HepG2 (cell line): Measurements from ENCODE around the gene OR1F1. TPM values are rescaled to one million over a fixed set of nuclear protein-coding genes. Genes with fewer than 3 reads are reported as not detected.
A peak's percentile ranks its signal among the peaks of the same experiment; 100 is the strongest.
"Not testable (repeated sequence)": the region's sequence is repeated elsewhere in the genome, so short reads cannot be mapped to it uniquely, and the experiment has no call there.

Source experiments
- ATAC-seq: fragments of 200-7000 bp; cut with Tn5 transposase; 3 replicates; pipeline ENCODE4 v1.9.1; 2020; ENCODE audit warnings: mild to moderate bottlenecking, moderate library complexity
- BruUV-seq: library from RNA; stranded (reverse); fragments of 400-500 nt; replicated peaks from 2 replicates; lab custom pipeline; 2021; lab: Mats Ljungman, UMichigan
- CTCF ChIA-PET: fragments of 300-600 bp; formaldehyde crosslinking; extraction: SDS; loops from one replicate; lab custom pipeline; 2021; ENCODE audit warnings: low total read pairs, inconsistent platforms, low intra/inter-chr PET ratio; lab: Yijun Ruan, JAX
- POLR2A ChIA-PET: fragments of 350-600 bp; sonication (Branson Sonifier 250); formaldehyde crosslinking; loops from one replicate; lab custom pipeline; 2020; ENCODE audit warnings: antibody characterized with exemption, inconsistent platforms; lab: Yijun Ruan, JAX
- DNase-seq: peaks from one replicate; pipeline ENCODE4 v3.0.0-alpha.2; 2015; ENCODE audit warnings: low spot score
- FAIRE-seq: peaks from 3 replicates; lab custom pipeline; 2011; peaks lifted over from hg19 to GRCh38; lab: Jason Lieb, UNC
- H2AFZ ChIP-seq: one replicate; pipeline ENCODE4 v1.6.1; 2011; ENCODE audit warnings: low read length, inconsistent platforms
- H3K27ac ChIP-seq: fragments of 300-600 bp; 3 replicates; pipeline ENCODE4 v1.8.0; 2011; ENCODE audit warnings: mixed run types, mild to moderate bottlenecking, mixed read lengths, low read length, inconsistent platforms; ENCODE audit not compliant: insufficient read depth; ENCODE audit errors: extremely low read length
- H3K27me3 ChIP-seq, 2 experiments: fragments of 200-600 bp in 1 of 2; 2 replicates in 1 of 2; 3 replicates in 1 of 2; pipeline versions ENCODE4 v1.6.0 to v1.8.0; 2011; ENCODE audit warnings: low read length in 2 of 2, mild to moderate bottlenecking in 2 of 2, moderate library complexity in 2 of 2, inconsistent platforms in 1 of 2; ENCODE audit not compliant: insufficient read depth in 2 of 2, control insufficient read depth in 1 of 2
- H3K36me3 ChIP-seq, 2 experiments: fragments of 200-600 bp in 1 of 2; replicated peaks in 1 of 2; 2 replicates in 1 of 2; 3 replicates in 1 of 2; pipeline versions ENCODE4 v1.5.1 to v1.8.0; 2011; ENCODE audit warnings: low read length in 2 of 2, inconsistent platforms in 1 of 2; ENCODE audit not compliant: insufficient read depth in 2 of 2, control insufficient read depth in 1 of 2
- H3K4me1 ChIP-seq: 2 replicates; pipeline ENCODE4 v1.5.1; 2012; ENCODE audit warnings: low read length, inconsistent platforms; ENCODE audit not compliant: insufficient read depth
- H3K4me2 ChIP-seq: 2 replicates; pipeline ENCODE4 v1.6.0; 2011; ENCODE audit warnings: low read depth, low read length, inconsistent platforms
- H3K4me3 ChIP-seq, 3 experiments: fragments of 200-600 bp in 1 of 3; sonication (generic), shearing (Covaris generic) in 1 of 3; replicated peaks in 1 of 3; 2 replicates each; pipeline ENCODE4 v1.5.1; 2011 to 2016; ENCODE audit warnings: low read length in 3 of 3, inconsistent platforms in 2 of 3, low read depth in 2 of 3, mild to moderate bottlenecking in 2 of 3, control low read depth in 1 of 3, mixed read lengths in 1 of 3; ENCODE audit not compliant: insufficient read depth in 1 of 3
- H3K79me2 ChIP-seq: one replicate; pipeline ENCODE4 v1.6.1; 2011; ENCODE audit warnings: low read length, inconsistent platforms; ENCODE audit not compliant: insufficient read depth
- H3K9ac ChIP-seq: 2 replicates; pipeline ENCODE4 v1.6.0; 2011; ENCODE audit warnings: mild to moderate bottlenecking, low read depth, low read length, inconsistent platforms; ENCODE audit not compliant: insufficient read depth
- H3K9me3 ChIP-seq: 2 replicates; pipeline ENCODE4 v1.5.1; 2012; ENCODE audit warnings: mild to moderate bottlenecking, low read length
- H4K20me1 ChIP-seq: 2 replicates; pipeline ENCODE4 v1.6.0; 2011; ENCODE audit warnings: inconsistent platforms, mild to moderate bottlenecking, low read length, moderate library complexity; ENCODE audit not compliant: insufficient read depth
- CBX1 ChIP-seq: IDR thresholded peaks from one replicate; pipeline ENCODE4 v1.6.1; 2016; ENCODE audit warnings: antibody characterized with exemption, low read depth
- CHD4 ChIP-seq: fragments of 200-600 bp; sonication (generic); IDR thresholded peaks from 2 replicates; pipeline ENCODE4 v1.7.0; 2017; ENCODE audit warnings: mild to moderate bottlenecking, low read length, borderline replicate concordance
- MAF1 ChIP-seq: sonication (generic); formaldehyde crosslinking; IDR thresholded peaks from 2 replicates; pipeline ENCODE4 v1.5.0; 2020; ENCODE audit warnings: missing genetic modification reagents, borderline replicate concordance
- ZNF24 ChIP-seq: fragments of 450-650 bp; IDR thresholded peaks from 2 replicates; pipeline ENCODE4 v1.6.1; 2017; ENCODE audit warnings: antibody characterized with exemption, mild to moderate bottlenecking
- ZNF878 ChIP-seq: sonication (generic); formaldehyde crosslinking; IDR thresholded peaks from 2 replicates; pipeline ENCODE4 v1.8.1; 2023; ENCODE audit warnings: mild to moderate bottlenecking, missing genetic modification reagents, moderate library complexity
- WGBS: methylation state at CpG from one replicate; pipeline ENCODE4 v1.1.6; 2017; ENCODE audit warnings: low lambda C conversion rate; 5-methylcytosine and 5-hydroxymethylcytosine counted together
- in situ Hi-C: cut with HindIII; loops from 2 replicates; pipeline ENCODE4 v1.10.0; 2017; ENCODE audit warnings: low pct_unique_long_range_greater_than_20kb; ENCODE audit not compliant: extremely low pct_ligation_motif_present
- intact Hi-C: fragments of 100-400 bp; cut with micrococcal nuclease; formaldehyde crosslinking; loops from one replicate; pipeline ENCODE4 v1.10.0; 2022; ENCODE audit not compliant: unreplicated experiment
- polyA plus RNA-seq, 8 experiments: library from polyadenylated mRNA; depleted of rRNA in 3 of 8; stranded (reverse) in 7 of 8; unstranded in 1 of 8; fragments of >200 nt; fragmentation: Illumina TruSeq in 4 of 8; extraction: Trizol in 4 of 8; gene quantifications; 2 replicates each; pipeline versions ENCODE4 v1.2.1 to v1.2.3, GENCODE V29; 2011 to 2016; ENCODE audit warnings: low read depth in 4 of 8, missing spikeins in 1 of 8, mixed read lengths in 1 of 8; ENCODE audit not compliant: insufficient read depth in 1 of 8
- total RNA-seq, 5 experiments: library from RNA; depleted of rRNA; stranded (reverse); fragments of >200 nt; fragmentation: Illumina TruSeq; extraction: Trizol; gene quantifications; 2 replicates each; pipeline ENCODE4 v1.2.3, GENCODE V29; 2016; ENCODE audit warnings: low read depth in 1 of 5

OR1F1 gene
- total and polyA plus RNA-seq, 2 of the 13 experiments (the other 11 are each of a cell fraction or from before 2014, with no cell fraction given): 0.90 TPM; not detected in 1

GRCh38 chr16:3180445-3180878 lies 7.5 kb upstream of the OR1F1 start:
- H3K9ac ChIP-seq: no peak overlapping the region
- in situ Hi-C loops: no loop called here
- no TSS peak for BruUV-seq

GRCh38 chr16:3182293-3182607 lies 5.8 kb upstream of the OR1F1 start:
- H3K36me3 ChIP-seq, ATAC-seq, H3K9ac ChIP-seq, H4K20me1 ChIP-seq, H2AFZ ChIP-seq, H3K27ac ChIP-seq, in situ Hi-C loops, CTCF ChIA-PET, intact Hi-C loops, DNase-seq, H3K79me2 ChIP-seq, BruUV-seq, H3K27me3 ChIP-seq, H3K9me3 ChIP-seq, FAIRE-seq: not testable (repeated sequence)
- peak; percentile 55; the same call in 1 of the 2 replicates for TF ChIP-seq CHD4
- TF ChIP-seq ZNF878 (CRISPR knock-in tag): peak; percentile 64; the same call in 1 of the 2 replicates
- POLR2A ChIA-PET: interaction anchor here (1.0 to 1.7 kb wide), 8 partner anchors 9 to 82 kb away, joined by 3 to 20 read pairs (median 4); partner anchors contain the start of gene ZNF213
- peak overlapping the region; percentile 96 for H3K4me2 ChIP-seq
- H3K4me1 ChIP-seq: peaks cover 58% of the 10 kb centered on the region
- 12% methylated on average over 5 of the region's 8 CpGs for WGBS
- peak overlapping the region in 2 of 3 experiments; percentile 72 to 83; a peak in 3 of 6 replicates for H3K4me3 ChIP-seq

More at GRCh38 chr16:3180445-3180878, 7.5 kb upstream of the OR1F1 start:
- Histone ChIP-seq H2AFZ (no peak overlapping the region), H4K20me1 (no peaks in the 10 kb centered on the region), H3K4me2 (peak overlapping the region; percentile 96), H3K9me3 (no peaks in the 10 kb centered on the region), H3K4me3 (peak overlapping the region in 2 of 3 experiments; percentile 4 to 16; a peak in 1 of 6 replicates), H3K4me1 (peaks cover 46% of the 10 kb centered on the region), H3K79me2 (no peaks in the 10 kb centered on the region), H3K27ac (no peak overlapping the region), H3K27me3 (no peaks in the 10 kb centered on the region; a peak in 2 of 5 replicates), H3K36me3 (no peaks in the 10 kb centered on the region)
- 44% methylated on average over 19 of the region's 21 CpGs for WGBS
- DNase-seq: no peak
- ChIA-PET POLR2A (interaction anchor here (0.9 kb wide), 2 partner anchors 8 to 22 kb away, joined by 3 read pairs; no protein-coding TSS in a partner anchor), CTCF (no interaction called here)
- intact Hi-C loops: no loop called here
- no peak for ATAC-seq
- no peak for FAIRE-seq
- TF ChIP-seq MAF1 (CRISPR knock-in tag) (peak; percentile 61; the same call in 1 of the 2 replicates), CBX1 (no peak), ZNF24 (peak; percentile 85)
